Vagina (tissue), 2 donors: ENCODE results near the gene RCCD1.

Experiments
- CTCF ChIP-seq, 3 experiments: fragments of 450-650 bp in 2 of 3; fragments of 200-600 bp in 1 of 3; sonication (generic) in 1 of 3; IDR thresholded peaks; one replicate each; pipeline ENCODE4 v1.5.1; 2017 to 2019; ENCODE audit warnings: antibody characterized with exemption in 3 of 3, mild to moderate bottlenecking in 2 of 3, moderate library complexity in 2 of 3
- POLR2A ChIP-seq, 2 donors: fragments of 450-650 bp; IDR thresholded peaks; one replicate each; pipeline ENCODE4 v1.6.1; 2017; ENCODE audit warnings: antibody characterized with exemption in 2 of 2, mild to moderate bottlenecking in 2 of 2, moderate library complexity in 2 of 2
- POLR2AphosphoS5 ChIP-seq, 2 donors: sonication (generic); formaldehyde crosslinking; IDR thresholded peaks; one replicate each; pipeline ENCODE4 v1.9.0; 2017; ENCODE audit warnings: antibody characterized with exemption in 2 of 2, mild to moderate bottlenecking in 2 of 2, low read depth in 1 of 2; ENCODE audit not compliant: insufficient read depth in 1 of 2

GRCh38 chr15:90945091-90945490 is 9.6 kb upstream of the RCCD1 start:
- no peak for TF ChIP-seq CTCF (IDR thresholded peaks at IDR 0.05)
- no peak for TF ChIP-seq POLR2A (IDR thresholded peaks at IDR 0.05)
- TF ChIP-seq POLR2AphosphoS5 (IDR thresholded peaks at IDR 0.05; ENCODE audit: insufficient read depth in 1 of 2, low read depth in 1 of 2) = no peak
